Middle frontal gyrus (tissue), 1 donor: ENCODE measurements around the gene TMEM45B.
"Not testable (repeated sequence)": the region's sequence is repeated elsewhere in the genome, so short reads cannot be mapped to it uniquely, and the experiment has no call there.

Experiments
- DNase-seq: peaks from one replicate; pipeline ENCODE4 v3.0.0-alpha.2; 2015; ENCODE audit warnings: low spot score; ENCODE audit errors: extremely low spot score

Gene TMEM45B

GRCh38 chr11:129808241-129808640 is 7.4 kb upstream of the TMEM45B start:
- DNase-seq, result not testable (repeated sequence)

- no peak for DNase-seq
Measured at GRCh38 chr11:129813231-129813791, 2.3 kb upstream of the TMEM45B start.

GRCh38 chr11:129814244-129815014 is 1.2 kb upstream of the TMEM45B start:
- DNase-seq, result no peak

- DNase-seq, result no peak
Measured at GRCh38 chr11:129817534-129818051, 1.9 kb downstream of the TMEM45B start.

GRCh38 chr11:129818236-129818635 is 2.6 kb downstream of the TMEM45B start:
- not testable (repeated sequence) for DNase-seq

GRCh38 chr11:129819237-129819636 is 3.6 kb downstream of the TMEM45B start:
- DNase-seq, result no peak

GRCh38 chr11:129820228-129820627 is 4.6 kb downstream of the TMEM45B start:
- not testable (repeated sequence) for DNase-seq

GRCh38 chr11:129823281-129823680 is 7.6 kb downstream of the TMEM45B start:
- not testable (repeated sequence) for DNase-seq

GRCh38 chr11:129823799-129824198 is 8.2 kb downstream of the TMEM45B start:
- not testable (repeated sequence) for DNase-seq

- DNase-seq, result no peak
Measured at GRCh38 chr11:129825380-129825779, 9.7 kb downstream of the TMEM45B start.

GRCh38 chr11:129828301-129828836 is 12.7 kb downstream of the TMEM45B start:
- no peak for DNase-seq

- DNase-seq, result not testable (repeated sequence)
Measured at GRCh38 chr11:129829497-129829896, 13.8 kb downstream of the TMEM45B start.

GRCh38 chr11:129831227-129831626 is 15.6 kb downstream of the TMEM45B start:
- DNase-seq, result not testable (repeated sequence)

- not testable (repeated sequence) for DNase-seq
Measured at GRCh38 chr11:129833260-129833659, 17.6 kb downstream of the TMEM45B start.

GRCh38 chr11:129836423-129836891 is 20.8 kb downstream of the TMEM45B start:
- DNase-seq, result not testable (repeated sequence)

GRCh38 chr11:129836979-129837378 is 21.3 kb downstream of the TMEM45B start:
- DNase-seq, result no peak

- no peak for DNase-seq
Measured at GRCh38 chr11:129840236-129840635, 24.6 kb downstream of the TMEM45B start.

GRCh38 chr11:129842138-129842537 is 26.5 kb downstream of the TMEM45B start:
- DNase-seq, result no peak

GRCh38 chr11:129846508-129847335 is 31.1 kb downstream of the TMEM45B start:
- no peak for DNase-seq

- DNase-seq, result not testable (repeated sequence)
Measured at GRCh38 chr11:129847361-129847760, 31.7 kb downstream of the TMEM45B start.

GRCh38 chr11:129849447-129850130 is 33.9 kb downstream of the TMEM45B start:
- no peak for DNase-seq
